HG03342 (cell line): ENCODE measurements around the gene NCK2.
A peak's percentile ranks its signal among the peaks of the same experiment; 100 is the strongest.

ENCODE experiments used
- ATAC-seq: cut with Tn5 transposase; IDR thresholded peaks from one replicate; pipeline ENCODE4 v1.9.1; 2021; ENCODE audit warnings: mild to moderate bottlenecking, moderate library complexity; ENCODE audit not compliant: unreplicated experiment

Gene NCK2

GRCh38 chr2:105808423-105809096 lies 63.8 kb downstream of the NCK2 start:
- no peak for ATAC-seq

GRCh38 chr2:105809097-105809473 lies 64.4 kb downstream of the NCK2 start:
- ATAC-seq = no peak

- no peak for ATAC-seq
Observed at GRCh38 chr2:105809723-105810122, 65.0 kb downstream of the NCK2 start.

- ATAC-seq = peak; percentile 93
Observed at GRCh38 chr2:105812180-105813044, 67.7 kb downstream of the NCK2 start.

GRCh38 chr2:105813045-105813315 lies 68.3 kb downstream of the NCK2 start:
- no peak for ATAC-seq

GRCh38 chr2:105813405-105813804 lies 68.7 kb downstream of the NCK2 start:
- ATAC-seq = no peak

GRCh38 chr2:105814291-105814940 lies 69.7 kb downstream of the NCK2 start:
- ATAC-seq = no peak

GRCh38 chr2:105815401-105815800 lies 70.7 kb downstream of the NCK2 start:
- ATAC-seq = no peak

- ATAC-seq = no peak
Observed at GRCh38 chr2:105820151-105820550, 75.4 kb downstream of the NCK2 start.

- no peak for ATAC-seq
Observed at GRCh38 chr2:105820691-105821090, 76.0 kb downstream of the NCK2 start.

GRCh38 chr2:105821428-105822125 lies 76.9 kb downstream of the NCK2 start:
- peak; percentile 27 for ATAC-seq

- peak; percentile 83 for ATAC-seq
Observed at GRCh38 chr2:105822186-105822585, 77.5 kb downstream of the NCK2 start.

- ATAC-seq = no peak
Observed at GRCh38 chr2:105824446-105824845, 79.7 kb downstream of the NCK2 start.

GRCh38 chr2:105827351-105828096 lies 82.8 kb downstream of the NCK2 start:
- no peak for ATAC-seq

GRCh38 chr2:105828558-105828957 lies 83.8 kb downstream of the NCK2 start:
- no peak for ATAC-seq

- peak; percentile 86 for ATAC-seq
Observed at GRCh38 chr2:105834931-105835330, 90.2 kb downstream of the NCK2 start.

- ATAC-seq = no peak
Observed at GRCh38 chr2:105836341-105836740, 91.6 kb downstream of the NCK2 start.

- no peak for ATAC-seq
Observed at GRCh38 chr2:105836840-105837692, 92.4 kb downstream of the NCK2 start.

- ATAC-seq = no peak
Observed at GRCh38 chr2:105839793-105840192, 95.1 kb downstream of the NCK2 start.

- no peak for ATAC-seq
Observed at GRCh38 chr2:105840933-105841332, 96.2 kb downstream of the NCK2 start.
